Neural progenitor cell (in vitro differentiated cells): Measurements from ENCODE around the gene SORT1. TPM values are rescaled to one million over a fixed set of nuclear protein-coding genes. Genes with fewer than 3 reads are reported as not detected.
A peak's percentile ranks its signal among the peaks of the same experiment; 100 is the strongest.

Experiments
- DNase-seq: peaks from one replicate; pipeline ENCODE4 v3.0.0-alpha.2; 2016; ENCODE audit warnings: low spot score
- H2AFZ ChIP-seq: fragments of 200-600 bp; sonication (generic); replicated peaks from 2 replicates; pipeline ENCODE4 v1.6.1; 2016; ENCODE audit warnings: antibody characterized with exemption
- H3F3A ChIP-seq: fragments of 200-600 bp; sonication (generic); 2 replicates; pipeline ENCODE4 v1.6.1; 2016; ENCODE audit warnings: antibody characterized with exemption, low read depth
- H3K27ac ChIP-seq: fragments of 200-600 bp; sonication (generic); 2 replicates; pipeline ENCODE4 v1.5.1; 2016; ENCODE audit warnings: mild to moderate bottlenecking
- H3K27me3 ChIP-seq: fragments of 200-600 bp; sonication (generic); 2 replicates; pipeline ENCODE4 v1.6.1; 2016; ENCODE audit warnings: mild to moderate bottlenecking, moderate library complexity
- H3K36me3 ChIP-seq: fragments of 200-600 bp; sonication (generic); 2 replicates; pipeline ENCODE4 v1.5.1; 2016
- H3K4me1 ChIP-seq: fragments of 200-600 bp; sonication (generic); 2 replicates; pipeline ENCODE4 v1.6.1; 2016; ENCODE audit warnings: mixed run types
- H3K4me2 ChIP-seq: fragments of 200-600 bp; sonication (generic); 2 replicates; pipeline ENCODE4 v1.6.1; 2016
- H3K4me3 ChIP-seq: fragments of 200-600 bp; sonication (generic); 2 replicates; pipeline ENCODE4 v1.5.1; 2016
- H3K79me2 ChIP-seq: fragments of 200-600 bp; sonication (generic); 2 replicates; pipeline ENCODE4 v1.6.1; 2016; ENCODE audit warnings: low read depth
- H3K9ac ChIP-seq: fragments of 200-600 bp; sonication (generic); 2 replicates; pipeline ENCODE4 v1.6.1; 2016
- H3K9me3 ChIP-seq: fragments of 200-600 bp; sonication (generic); 2 replicates; pipeline ENCODE4 v1.5.1; 2016; ENCODE audit warnings: low read depth
- H4K20me1 ChIP-seq: fragments of 200-600 bp; sonication (generic); 2 replicates; pipeline ENCODE4 v1.6.1; 2016; ENCODE audit warnings: low read depth
- H3K27ac Mint-ChIP-seq: 3 replicates; pipeline ENCODE4 v1.8.0; 2021; ENCODE audit warnings: mixed read lengths
- H3K27me3 Mint-ChIP-seq: 2 replicates; pipeline ENCODE4 v1.8.0; 2022; ENCODE audit warnings: low read depth, mild to moderate bottlenecking, inconsistent platforms, moderate library complexity, mixed read lengths; ENCODE audit not compliant: insufficient read depth
- H3K36me3 Mint-ChIP-seq: 3 replicates; pipeline ENCODE4 v1.8.0; 2021; ENCODE audit warnings: mixed read lengths
- H3K4me1 Mint-ChIP-seq: 3 replicates; pipeline ENCODE4 v1.8.0; 2021; ENCODE audit warnings: mixed read lengths
- H3K4me3 Mint-ChIP-seq: 3 replicates; pipeline ENCODE4 v1.8.0; 2021; ENCODE audit warnings: mild to moderate bottlenecking, moderate library complexity, mixed read lengths
- H3K9me3 Mint-ChIP-seq: 3 replicates; pipeline ENCODE4 v1.8.0; 2020; ENCODE audit warnings: mixed read lengths
- CTCF ChIP-seq: fragments of 200-600 bp; sonication (generic); IDR thresholded peaks from 2 replicates; pipeline ENCODE4 v1.5.1; 2017; ENCODE audit warnings: antibody characterized with exemption, mild to moderate bottlenecking
- EZH2 ChIP-seq: fragments of 200-600 bp; sonication (generic); IDR thresholded peaks from 2 replicates; pipeline ENCODE4 v1.6.1; 2017; ENCODE audit warnings: antibody characterized with exemption, mild to moderate bottlenecking, moderate library complexity
- EZH2phosphoT487 ChIP-seq: fragments of 200-600 bp; sonication (generic); IDR thresholded peaks from 2 replicates; pipeline ENCODE4 v1.6.1; 2017; ENCODE audit warnings: antibody characterized with exemption
- total RNA-seq: library from RNA; depleted of rRNA; stranded (reverse); fragments of >200 nt; gene quantifications from 2 replicates; pipeline ENCODE4 v1.2.3, GENCODE V29; 2015; ENCODE audit warnings: low replicate concordance

SORT1 gene
- total RNA-seq, 1 donor from 2014 or later = 38.9 TPM

GRCh38 chr1:109314795-109315194 lies 82.9 kb downstream of the SORT1 start:
- Histone ChIP-seq H4K20me1 (no peaks in the 10 kb centered on the region), H3K4me3 (no peak overlapping the region), H3K9me3 (no peaks in the 10 kb centered on the region), H3K4me2 (no peak overlapping the region), H2AFZ (no peak overlapping the region), H3K27me3 (no peaks in the 10 kb centered on the region), H3K36me3 (no peaks in the 10 kb centered on the region), H3K27ac (no peak overlapping the region), H3K9ac (no peak overlapping the region), H3K4me1 (no peaks in the 10 kb centered on the region), H3F3A (no peaks in the 10 kb centered on the region), H3K79me2 (no peaks in the 10 kb centered on the region)
- TF ChIP-seq EZH2 (no peak), EZH2phosphoT487 (no peak)
- H3K4me3 Mint-ChIP-seq = no peak overlapping the region
- H3K36me3 Mint-ChIP-seq = peaks cover 32% of the 10 kb centered on the region
- H3K9me3 Mint-ChIP-seq = no peaks in the 10 kb centered on the region
- DNase-seq = no peak
- no peak overlapping the region for H3K27ac Mint-ChIP-seq
- no peaks in the 10 kb centered on the region for H3K4me1 Mint-ChIP-seq
- H3K27me3 Mint-ChIP-seq = no peaks in the 10 kb centered on the region

- Histone ChIP-seq H3K9me3 (no peaks in the 10 kb centered on the region), H2AFZ (no peak overlapping the region), H4K20me1 (no peaks in the 10 kb centered on the region), H3K4me2 (no peak overlapping the region), H3F3A (peaks cover 5% of the 10 kb centered on the region), H3K9ac (no peak overlapping the region), H3K79me2 (no peaks in the 10 kb centered on the region), H3K4me3 (no peak overlapping the region), H3K27ac (no peak overlapping the region), H3K27me3 (no peaks in the 10 kb centered on the region), H3K36me3 (no peaks in the 10 kb centered on the region), H3K4me1 (peaks cover under 1% of the 10 kb centered on the region)
- TF ChIP-seq CTCF (no peak), EZH2phosphoT487 (no peak), EZH2 (no peak)
- no peak for DNase-seq
- H3K27ac Mint-ChIP-seq = no peak overlapping the region
- no peak overlapping the region for H3K4me3 Mint-ChIP-seq
- H3K9me3 Mint-ChIP-seq = no peaks in the 10 kb centered on the region
- H3K27me3 Mint-ChIP-seq = no peaks in the 10 kb centered on the region
- no peaks in the 10 kb centered on the region for H3K4me1 Mint-ChIP-seq
- H3K36me3 Mint-ChIP-seq = peaks cover 27% of the 10 kb centered on the region
Measured at GRCh38 chr1:109312978-109313775, 84.5 kb downstream of the SORT1 start.

GRCh38 chr1:109312246-109312645 lies 85.5 kb downstream of the SORT1 start:
- Histone ChIP-seq H3K4me2 (no peak overlapping the region), H3K27ac (no peak overlapping the region), H3K79me2 (no peaks in the 10 kb centered on the region), H4K20me1 (no peaks in the 10 kb centered on the region), H3F3A (peaks cover 14% of the 10 kb centered on the region), H3K9me3 (no peaks in the 10 kb centered on the region), H2AFZ (no peak overlapping the region), H3K9ac (no peak overlapping the region), H3K4me3 (no peak overlapping the region), H3K4me1 (peaks cover 10% of the 10 kb centered on the region), H3K27me3 (no peaks in the 10 kb centered on the region), H3K36me3 (no peaks in the 10 kb centered on the region)
- H3K4me1 Mint-ChIP-seq = peaks cover 6% of the 10 kb centered on the region
- no peak for TF ChIP-seq EZH2
- TF ChIP-seq EZH2phosphoT487 = no peak
- TF ChIP-seq CTCF = no peak
- peak overlapping the region; percentile 55 for H3K27ac Mint-ChIP-seq
- H3K4me3 Mint-ChIP-seq = no peak overlapping the region
- no peak for DNase-seq
- H3K27me3 Mint-ChIP-seq = no peaks in the 10 kb centered on the region
- peaks cover 27% of the 10 kb centered on the region for H3K36me3 Mint-ChIP-seq
- H3K9me3 Mint-ChIP-seq = no peaks in the 10 kb centered on the region

GRCh38 chr1:109309347-109309746 lies 88.4 kb downstream of the SORT1 start:
- Mint-ChIP-seq H3K9me3 (no peaks in the 10 kb centered on the region), H3K4me1 (peaks cover 19% of the 10 kb centered on the region), H3K27ac (no peak overlapping the region), H3K36me3 (peaks cover 12% of the 10 kb centered on the region), H3K27me3 (no peaks in the 10 kb centered on the region), H3K4me3 (no peak overlapping the region)
- no peak overlapping the region for H3K4me2 ChIP-seq
- H3K27ac ChIP-seq = peak overlapping the region; percentile 40
- H3F3A ChIP-seq = peaks cover 18% of the 10 kb centered on the region
- peaks cover 34% of the 10 kb centered on the region for H3K4me1 ChIP-seq
- H4K20me1 ChIP-seq = no peaks in the 10 kb centered on the region
- H3K79me2 ChIP-seq = no peaks in the 10 kb centered on the region
- H3K4me3 ChIP-seq = no peak overlapping the region
- no peak for DNase-seq
- no peaks in the 10 kb centered on the region for H3K27me3 ChIP-seq
- no peaks in the 10 kb centered on the region for H3K36me3 ChIP-seq
- no peak for TF ChIP-seq EZH2
- TF ChIP-seq CTCF = no peak
- no peak for TF ChIP-seq EZH2phosphoT487
- no peak overlapping the region for H2AFZ ChIP-seq
- no peaks in the 10 kb centered on the region for H3K9me3 ChIP-seq
- H3K9ac ChIP-seq = no peak overlapping the region
